ENCODE data around the gene HIRA.

Gene HIRA

GRCh38 chr22:19406281-19406811, 25.2 kb downstream of the HIRA start:
- no peak for DNase-seq

- DNase-seq, result no peak
Measured at GRCh38 chr22:19405652-19406051, 25.9 kb downstream of the HIRA start.

- no peak for DNase-seq
Measured at GRCh38 chr22:19405133-19405532, 26.4 kb downstream of the HIRA start.

GRCh38 chr22:19404676-19405075, 26.9 kb downstream of the HIRA start:
- no peak for DNase-seq

GRCh38 chr22:19402642-19403191, 28.8 kb downstream of the HIRA start:
- DNase-seq, result no peak

- DNase-seq, result no peak
Measured at GRCh38 chr22:19401483-19401882, 30.1 kb downstream of the HIRA start.

GRCh38 chr22:19400881-19401280, 30.7 kb downstream of the HIRA start:
- no peak for DNase-seq

GRCh38 chr22:19398652-19399051, 32.9 kb downstream of the HIRA start:
- DNase-seq, result no peak

GRCh38 chr22:19398206-19398605, 33.3 kb downstream of the HIRA start:
- DNase-seq, result no peak

GRCh38 chr22:19397734-19398104, 33.8 kb downstream of the HIRA start:
- no peak for DNase-seq

GRCh38 chr22:19396934-19397733, 34.4 kb downstream of the HIRA start:
- DNase-seq, result no peak

GRCh38 chr22:19396561-19396933, 35.0 kb downstream of the HIRA start:
- DNase-seq, result no peak

- DNase-seq, result no peak
Measured at GRCh38 chr22:19395276-19395675, 36.3 kb downstream of the HIRA start.

- no peak for DNase-seq
Measured at GRCh38 chr22:19394274-19395050, 37.1 kb downstream of the HIRA start.

GRCh38 chr22:19393704-19394103, 37.8 kb downstream of the HIRA start:
- DNase-seq, result no peak

- DNase-seq, result no peak
Measured at GRCh38 chr22:19387575-19387974, 44.0 kb downstream of the HIRA start.

- no peak for DNase-seq
Measured at GRCh38 chr22:19387038-19387437, 44.5 kb downstream of the HIRA start.

GRCh38 chr22:19386248-19386647, 45.3 kb downstream of the HIRA start:
- DNase-seq, result no peak

GRCh38 chr22:19385221-19385906, 46.2 kb downstream of the HIRA start:
- DNase-seq, result no peak

- DNase-seq, result no peak
Measured at GRCh38 chr22:19383292-19383691, 48.2 kb downstream of the HIRA start.

- DNase-seq, result no peak
Measured at GRCh38 chr22:19382240-19382639, 49.3 kb downstream of the HIRA start.

- no peak for DNase-seq
Measured at GRCh38 chr22:19378344-19378674, 53.2 kb downstream of the HIRA start.

GRCh38 chr22:19377565-19378343, 53.8 kb downstream of the HIRA start:
- no peak for DNase-seq
